NOMO-1 (cell line): ENCODE measurements around the gene MARF1.
"Not testable (repeated sequence)": the region's sequence is repeated elsewhere in the genome, so short reads cannot be mapped to it uniquely, and the experiment has no call there.

Experiments used
- DNase-seq, 2 experiments: peaks; one replicate each; lab custom pipeline; 2025; ENCODE audit not compliant: unreplicated experiment in 2 of 2; lab: John Stamatoyannopoulos, UW

Gene MARF1

GRCh38 chr16:15574614-15574948 lies 68.4 kb downstream of the MARF1 start:
- no peak for DNase-seq

GRCh38 chr16:15573896-15574613 lies 68.9 kb downstream of the MARF1 start:
- not testable (repeated sequence) for DNase-seq

- DNase-seq = no peak
These were observed 69.6 kb downstream of the MARF1 start for GRCh38 chr16:15573274-15573895.

- peak; percentile 33 to 65 for DNase-seq
These were observed 70.5 kb downstream of the MARF1 start for GRCh38 chr16:15572329-15573001.

GRCh38 chr16:15571557-15571956 lies 71.4 kb downstream of the MARF1 start:
- peak; percentile 44 to 56 for DNase-seq

GRCh38 chr16:15570666-15571065 lies 72.3 kb downstream of the MARF1 start:
- not testable (repeated sequence) for DNase-seq

- no peak for DNase-seq
These were observed 75.1 kb downstream of the MARF1 start for GRCh38 chr16:15567823-15568222.

GRCh38 chr16:15566095-15566494 lies 76.9 kb downstream of the MARF1 start:
- no peak for DNase-seq

GRCh38 chr16:15564604-15565339 lies 78.2 kb downstream of the MARF1 start:
- no peak for DNase-seq

- no peak for DNase-seq
These were observed 83.8 kb downstream of the MARF1 start for GRCh38 chr16:15559176-15559575.

- DNase-seq = no peak
These were observed 85.7 kb downstream of the MARF1 start for GRCh38 chr16:15557258-15557657.

- no peak for DNase-seq
These were observed 86.8 kb downstream of the MARF1 start for GRCh38 chr16:15556130-15556529.

GRCh38 chr16:15553313-15554088 lies 89.5 kb downstream of the MARF1 start:
- DNase-seq = no peak

- no peak for DNase-seq
These were observed 90.4 kb downstream of the MARF1 start for GRCh38 chr16:15552507-15552906.

- no peak for DNase-seq
These were observed 94.5 kb downstream of the MARF1 start for GRCh38 chr16:15548482-15548891.

GRCh38 chr16:15547768-15548096 lies 95.2 kb downstream of the MARF1 start:
- DNase-seq = no peak

- not testable (repeated sequence) for DNase-seq
These were observed 95.7 kb downstream of the MARF1 start for GRCh38 chr16:15547072-15547767.

GRCh38 chr16:15545544-15545943 lies 97.4 kb downstream of the MARF1 start:
- DNase-seq = no peak

GRCh38 chr16:15544405-15544804 lies 98.5 kb downstream of the MARF1 start:
- no peak for DNase-seq
